ENCODE data around the gene SPTLC2.

DNA sequence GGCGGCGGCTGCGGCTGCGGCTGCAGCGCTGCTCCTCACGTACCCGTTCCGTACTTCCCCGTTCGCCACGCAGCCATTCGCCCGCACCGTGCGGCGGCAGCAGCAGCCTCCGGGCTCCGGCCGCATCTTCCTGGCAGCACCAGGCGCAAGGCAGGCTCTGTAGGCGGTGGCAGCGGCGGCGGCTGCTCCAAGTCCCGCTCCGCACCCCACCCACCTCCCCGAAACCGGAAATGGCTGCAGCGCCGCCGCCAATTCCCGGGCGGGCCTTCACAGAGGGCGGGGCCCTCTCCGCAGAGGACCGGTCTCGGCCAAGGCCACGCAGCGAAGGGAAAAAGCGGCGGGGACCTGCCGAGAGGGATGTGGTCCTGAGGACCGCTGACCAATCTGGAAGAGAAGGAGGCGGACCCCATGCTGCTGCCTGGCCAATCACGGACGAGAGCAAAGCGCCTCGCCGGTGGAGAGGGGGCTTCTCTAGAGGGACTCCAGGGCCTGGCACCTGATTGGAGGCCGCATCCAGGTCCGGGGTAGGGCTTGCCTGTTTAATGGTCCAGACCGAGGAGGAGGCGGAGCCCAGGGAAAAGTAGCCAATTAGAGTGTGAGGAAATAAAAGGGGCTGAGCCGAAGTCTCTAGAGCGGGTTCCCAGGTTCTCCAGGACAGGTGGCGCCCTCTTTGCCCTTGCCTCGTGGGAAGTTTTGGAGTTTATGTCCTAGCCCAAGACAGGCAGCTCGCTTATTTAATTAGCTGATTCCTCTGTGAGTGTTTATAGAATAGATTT lies at the start of gene SPTLC2:
- TF ChIP-seq POLR2A (IDR thresholded peaks at IDR 0.05) (peak; percentile 59 to 85 (median 67)), POLR2AphosphoS5 (IDR thresholded peaks at IDR 0.05) (peak; percentile 95 to 98 (median 97))
- TF ChIP-seq, protein P1, sequence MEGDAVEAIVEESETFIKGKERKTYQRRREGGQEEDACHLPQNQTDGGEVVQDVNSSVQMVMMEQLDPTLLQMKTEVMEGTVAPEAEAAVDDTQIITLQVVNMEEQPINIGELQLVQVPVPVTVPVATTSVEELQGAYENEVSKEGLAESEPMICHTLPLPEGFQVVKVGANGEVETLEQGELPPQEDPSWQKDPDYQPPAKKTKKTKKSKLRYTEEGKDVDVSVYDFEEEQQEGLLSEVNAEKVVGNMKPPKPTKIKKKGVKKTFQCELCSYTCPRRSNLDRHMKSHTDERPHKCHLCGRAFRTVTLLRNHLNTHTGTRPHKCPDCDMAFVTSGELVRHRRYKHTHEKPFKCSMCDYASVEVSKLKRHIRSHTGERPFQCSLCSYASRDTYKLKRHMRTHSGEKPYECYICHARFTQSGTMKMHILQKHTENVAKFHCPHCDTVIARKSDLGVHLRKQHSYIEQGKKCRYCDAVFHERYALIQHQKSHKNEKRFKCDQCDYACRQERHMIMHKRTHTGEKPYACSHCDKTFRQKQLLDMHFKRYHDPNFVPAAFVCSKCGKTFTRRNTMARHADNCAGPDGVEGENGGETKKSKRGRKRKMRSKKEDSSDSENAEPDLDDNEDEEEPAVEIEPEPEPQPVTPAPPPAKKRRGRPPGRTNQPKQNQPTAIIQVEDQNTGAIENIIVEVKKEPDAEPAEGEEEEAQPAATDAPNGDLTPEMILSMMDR (IDR thresholded peaks at IDR 0.05 in 8 of 11, conservative IDR thresholded peaks at IDR 0.05 in 3 of 11), result peak in 3 of 11 experiments; percentile 14 to 49 (median 21)

All from spleen (tissue), 7 donors.